COR-L47 (cell line): ENCODE data around the gene IL1RN.

Experiments
- DNase-seq: peaks from one replicate; lab custom pipeline; 2025; lab: John Stamatoyannopoulos, UW

Gene IL1RN

GRCh38 chr2:113175042-113175628 lies 47.7 kb downstream of the IL1RN start:
- DNase-seq, result no peak

GRCh38 chr2:113175736-113176695 lies 48.6 kb downstream of the IL1RN start:
- DNase-seq, result no peak

GRCh38 chr2:113176696-113177355 lies 49.4 kb downstream of the IL1RN start:
- no peak for DNase-seq

- DNase-seq, result no peak
These were observed 50.8 kb downstream of the IL1RN start for GRCh38 chr2:113178069-113178746.

GRCh38 chr2:113178891-113179290 lies 51.5 kb downstream of the IL1RN start:
- no peak for DNase-seq

GRCh38 chr2:113179446-113180045 lies 52.1 kb downstream of the IL1RN start:
- no peak for DNase-seq

GRCh38 chr2:113180131-113180946 lies 52.9 kb downstream of the IL1RN start:
- no peak for DNase-seq

- DNase-seq, result no peak
These were observed 54.1 kb downstream of the IL1RN start for GRCh38 chr2:113181258-113182051.

- no peak for DNase-seq
These were observed 55.3 kb downstream of the IL1RN start for GRCh38 chr2:113182471-113183260.

- no peak for DNase-seq
These were observed 55.9 kb downstream of the IL1RN start for GRCh38 chr2:113183264-113183663.
